ENCODE measurements around the gene RANBP9.

RANBP9 gene

DNA sequence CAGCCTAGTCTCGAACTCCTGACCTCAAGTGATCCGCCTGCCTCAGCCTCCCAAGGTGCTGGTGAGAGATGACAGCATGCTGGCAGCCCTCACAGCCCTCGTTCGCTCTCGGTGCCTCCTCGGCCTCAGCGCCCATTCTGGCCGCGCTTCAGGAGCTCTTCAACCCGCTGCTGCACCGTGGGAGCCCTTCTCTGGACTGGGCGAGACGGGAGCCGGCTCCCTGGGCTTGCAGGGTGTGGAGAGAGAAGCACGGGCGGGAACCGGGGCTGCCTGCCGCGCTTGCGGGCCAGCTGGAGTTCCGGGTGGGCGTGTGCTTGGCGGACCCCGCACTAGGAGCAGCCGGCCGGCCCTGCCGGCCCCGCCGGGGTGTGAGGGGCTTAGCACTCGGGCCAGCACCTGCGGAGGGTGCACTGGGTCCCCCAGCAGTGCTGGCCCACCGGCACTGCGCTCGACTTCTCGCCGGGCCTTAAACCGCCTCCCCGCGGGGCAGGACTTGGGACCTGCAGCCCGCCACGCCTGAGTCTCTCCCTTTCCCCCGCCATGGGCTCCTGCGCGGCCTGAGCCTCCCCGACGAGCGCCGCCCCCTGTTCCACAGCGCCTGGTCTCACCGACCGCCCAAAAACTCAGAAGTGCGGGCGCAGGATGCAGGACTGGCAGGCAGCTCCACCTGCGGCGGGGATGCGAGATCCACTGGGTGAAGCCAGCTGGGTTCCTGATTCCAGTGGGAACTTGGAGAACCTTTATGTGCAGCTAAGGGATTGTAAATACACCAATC lies 31.5 kb upstream of the RANBP9 start:
- TF ChIP-seq, protein P1, sequence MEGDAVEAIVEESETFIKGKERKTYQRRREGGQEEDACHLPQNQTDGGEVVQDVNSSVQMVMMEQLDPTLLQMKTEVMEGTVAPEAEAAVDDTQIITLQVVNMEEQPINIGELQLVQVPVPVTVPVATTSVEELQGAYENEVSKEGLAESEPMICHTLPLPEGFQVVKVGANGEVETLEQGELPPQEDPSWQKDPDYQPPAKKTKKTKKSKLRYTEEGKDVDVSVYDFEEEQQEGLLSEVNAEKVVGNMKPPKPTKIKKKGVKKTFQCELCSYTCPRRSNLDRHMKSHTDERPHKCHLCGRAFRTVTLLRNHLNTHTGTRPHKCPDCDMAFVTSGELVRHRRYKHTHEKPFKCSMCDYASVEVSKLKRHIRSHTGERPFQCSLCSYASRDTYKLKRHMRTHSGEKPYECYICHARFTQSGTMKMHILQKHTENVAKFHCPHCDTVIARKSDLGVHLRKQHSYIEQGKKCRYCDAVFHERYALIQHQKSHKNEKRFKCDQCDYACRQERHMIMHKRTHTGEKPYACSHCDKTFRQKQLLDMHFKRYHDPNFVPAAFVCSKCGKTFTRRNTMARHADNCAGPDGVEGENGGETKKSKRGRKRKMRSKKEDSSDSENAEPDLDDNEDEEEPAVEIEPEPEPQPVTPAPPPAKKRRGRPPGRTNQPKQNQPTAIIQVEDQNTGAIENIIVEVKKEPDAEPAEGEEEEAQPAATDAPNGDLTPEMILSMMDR (IDR thresholded peaks at IDR 0.05; ENCODE audit: insufficient read depth, low read length, poor library complexity, severe bottlenecking) = no peak
- H3K4me3 ChIP-seq (replicated peaks; ENCODE audit: low read depth, low read length) = no peak overlapping the region

GRCh38 chr6:13741365-13741764 lies 29.7 kb upstream of the RANBP9 start:
- no peak for DNase-seq (ENCODE audit: extremely low read depth, insufficient read length)
- Histone ChIP-seq H3K36me3 (ENCODE audit: control insufficient read depth, insufficient read depth, low read length) (no peaks in the 10 kb centered on the region), H3K4me3 (replicated peaks; ENCODE audit: low read depth, low read length) (no peak overlapping the region), H3K27me3 (replicated peaks; ENCODE audit: control insufficient read depth, insufficient read depth, low read length) (no peaks in the 10 kb centered on the region)
- TF ChIP-seq, protein P1 (IDR thresholded peaks at IDR 0.05; ENCODE audit: insufficient read depth, low read length, poor library complexity, severe bottlenecking) = no peak

More for the DNA sequence above, 31.5 kb upstream of the RANBP9 start:
- no peak for DNase-seq (ENCODE audit: extremely low read depth, insufficient read length)
- no peaks in the 10 kb centered on the region for H3K27me3 ChIP-seq (replicated peaks; ENCODE audit: control insufficient read depth, insufficient read depth, low read length)
- H3K36me3 ChIP-seq (ENCODE audit: control insufficient read depth, insufficient read depth, low read length) = no peaks in the 10 kb centered on the region

GRCh38 chr6:13735031-13735430 lies 23.4 kb upstream of the RANBP9 start:
- TF ChIP-seq, protein P1 (IDR thresholded peaks at IDR 0.05; ENCODE audit: insufficient read depth, low read length, poor library complexity, severe bottlenecking) = no peak
- H3K27me3 ChIP-seq (replicated peaks; ENCODE audit: control insufficient read depth, insufficient read depth, low read length) = no peaks in the 10 kb centered on the region; the same call in 1 of the 2 replicates
- no peaks in the 10 kb centered on the region for H3K36me3 ChIP-seq (ENCODE audit: control insufficient read depth, insufficient read depth, low read length)
- H3K4me3 ChIP-seq (replicated peaks; ENCODE audit: low read depth, low read length) = no peak overlapping the region
- no peak for DNase-seq (ENCODE audit: extremely low read depth, insufficient read length)

DNA sequence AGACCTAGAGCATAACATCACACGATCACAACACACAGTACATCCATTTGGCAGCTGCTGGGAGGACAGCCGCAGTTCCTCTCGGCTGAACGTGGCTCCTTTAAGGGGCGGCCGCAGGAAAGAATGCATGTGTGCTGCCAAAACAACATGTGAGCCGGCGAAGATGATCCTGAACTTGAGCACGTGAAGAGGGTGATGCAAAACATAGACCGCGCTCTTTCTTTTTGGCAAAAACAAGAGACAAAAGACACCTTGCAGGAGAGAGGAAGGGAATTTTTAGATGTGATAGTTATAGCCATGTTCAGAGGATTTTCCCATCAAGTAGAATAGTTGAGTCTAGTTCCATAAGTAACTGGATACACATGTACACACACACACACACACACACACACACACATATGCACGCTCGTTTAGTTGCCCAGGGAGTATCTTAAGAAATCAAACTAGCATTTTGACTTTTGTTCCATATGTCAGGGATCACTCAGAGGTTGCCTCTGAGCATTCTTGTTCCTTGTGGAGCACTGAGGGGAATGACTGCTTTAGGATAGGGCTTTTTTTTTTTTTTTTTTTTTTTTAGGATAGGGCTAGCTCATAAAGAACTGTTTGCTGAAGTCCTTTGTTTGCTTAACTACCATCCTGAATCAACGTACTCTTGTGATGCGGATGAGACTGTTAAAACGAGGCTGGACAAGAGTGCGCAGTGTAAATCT lies 21.7 kb upstream of the RANBP9 start:
- H3K36me3 ChIP-seq (ENCODE audit: control insufficient read depth, insufficient read depth, low read length) = no peaks in the 10 kb centered on the region
- no peak for DNase-seq (ENCODE audit: extremely low read depth, insufficient read length)
- TF ChIP-seq, protein P1 (IDR thresholded peaks at IDR 0.05; ENCODE audit: insufficient read depth, low read length, poor library complexity, severe bottlenecking) = no peak
- H3K4me3 ChIP-seq (replicated peaks; ENCODE audit: low read depth, low read length) = no peak overlapping the region
- no peaks in the 10 kb centered on the region; the same call in 1 of the 2 replicates for H3K27me3 ChIP-seq (replicated peaks; ENCODE audit: control insufficient read depth, insufficient read depth, low read length)

DNA sequence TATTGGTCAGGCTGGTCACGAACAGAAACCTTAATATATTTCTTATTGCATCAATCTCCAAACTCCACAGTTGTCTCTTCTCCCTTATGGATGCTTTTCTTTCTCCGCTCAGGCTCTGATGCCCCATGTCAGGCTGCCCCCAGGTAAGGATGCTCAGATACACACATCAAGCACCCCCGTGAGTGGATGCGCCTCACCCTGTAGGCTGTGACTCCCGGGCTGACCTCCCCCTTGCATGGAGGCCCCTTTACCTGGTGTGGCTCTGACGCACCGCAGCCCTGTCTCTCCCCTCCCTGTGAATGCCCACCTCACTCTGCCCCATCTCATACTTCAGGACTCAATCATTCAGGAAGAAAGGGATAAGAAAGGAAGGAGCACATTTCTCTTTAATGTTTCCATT lies 19.1 kb upstream of the RANBP9 start:
- Histone ChIP-seq H3K27me3 (replicated peaks; ENCODE audit: control insufficient read depth, insufficient read depth, low read length) (no peaks in the 10 kb centered on the region; the same call in 1 of the 2 replicates), H3K36me3 (ENCODE audit: control insufficient read depth, insufficient read depth, low read length) (no peaks in the 10 kb centered on the region), H3K4me3 (replicated peaks; ENCODE audit: low read depth, low read length) (no peak overlapping the region)
- DNase-seq (ENCODE audit: extremely low read depth, insufficient read length) = no peak
- TF ChIP-seq, protein P1 (IDR thresholded peaks at IDR 0.05; ENCODE audit: insufficient read depth, low read length, poor library complexity, severe bottlenecking) = no peak
